HL-60 (cell line): ENCODE results near the gene CTPS2.
"Not testable (repeated sequence)": the region's sequence is repeated elsewhere in the genome, so short reads cannot be mapped to it uniquely, and the experiment has no call there.

ENCODE experiments used
- POLR2AphosphoS5 ChIP-seq: IDR thresholded peaks from 2 replicates; pipeline ENCODE4 v1.6.1; 2012; ENCODE audit warnings: low read depth
- TF ChIP-seq, protein P1 (sequence below): IDR thresholded peaks from 2 replicates; pipeline ENCODE4 v1.6.1; 2012; ENCODE audit warnings: low read depth; ENCODE audit not compliant: insufficient replicate concordance

DNA sequence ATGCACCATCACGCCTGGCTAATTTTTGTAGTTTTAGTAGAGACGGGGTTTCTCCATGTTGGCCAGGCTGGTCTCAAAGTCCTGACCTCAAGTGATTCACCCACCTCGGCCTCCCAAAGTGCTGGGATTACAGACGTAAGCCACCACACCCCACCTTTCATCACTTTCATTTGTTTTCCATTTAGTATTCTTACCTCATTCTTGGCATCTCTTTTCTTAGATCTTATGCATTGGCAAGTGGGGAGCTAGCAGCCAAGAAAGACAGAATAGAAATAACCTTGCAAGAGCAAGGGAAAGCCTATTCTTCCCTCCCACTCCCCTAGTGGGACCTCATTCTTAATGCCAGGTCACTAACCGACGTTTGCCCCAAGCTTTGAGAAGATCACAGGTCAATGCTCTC is 84.0 kb downstream of the CTPS2 start:
- TF ChIP-seq POLR2AphosphoS5 = not testable (repeated sequence)
- TF ChIP-seq, protein P1, sequence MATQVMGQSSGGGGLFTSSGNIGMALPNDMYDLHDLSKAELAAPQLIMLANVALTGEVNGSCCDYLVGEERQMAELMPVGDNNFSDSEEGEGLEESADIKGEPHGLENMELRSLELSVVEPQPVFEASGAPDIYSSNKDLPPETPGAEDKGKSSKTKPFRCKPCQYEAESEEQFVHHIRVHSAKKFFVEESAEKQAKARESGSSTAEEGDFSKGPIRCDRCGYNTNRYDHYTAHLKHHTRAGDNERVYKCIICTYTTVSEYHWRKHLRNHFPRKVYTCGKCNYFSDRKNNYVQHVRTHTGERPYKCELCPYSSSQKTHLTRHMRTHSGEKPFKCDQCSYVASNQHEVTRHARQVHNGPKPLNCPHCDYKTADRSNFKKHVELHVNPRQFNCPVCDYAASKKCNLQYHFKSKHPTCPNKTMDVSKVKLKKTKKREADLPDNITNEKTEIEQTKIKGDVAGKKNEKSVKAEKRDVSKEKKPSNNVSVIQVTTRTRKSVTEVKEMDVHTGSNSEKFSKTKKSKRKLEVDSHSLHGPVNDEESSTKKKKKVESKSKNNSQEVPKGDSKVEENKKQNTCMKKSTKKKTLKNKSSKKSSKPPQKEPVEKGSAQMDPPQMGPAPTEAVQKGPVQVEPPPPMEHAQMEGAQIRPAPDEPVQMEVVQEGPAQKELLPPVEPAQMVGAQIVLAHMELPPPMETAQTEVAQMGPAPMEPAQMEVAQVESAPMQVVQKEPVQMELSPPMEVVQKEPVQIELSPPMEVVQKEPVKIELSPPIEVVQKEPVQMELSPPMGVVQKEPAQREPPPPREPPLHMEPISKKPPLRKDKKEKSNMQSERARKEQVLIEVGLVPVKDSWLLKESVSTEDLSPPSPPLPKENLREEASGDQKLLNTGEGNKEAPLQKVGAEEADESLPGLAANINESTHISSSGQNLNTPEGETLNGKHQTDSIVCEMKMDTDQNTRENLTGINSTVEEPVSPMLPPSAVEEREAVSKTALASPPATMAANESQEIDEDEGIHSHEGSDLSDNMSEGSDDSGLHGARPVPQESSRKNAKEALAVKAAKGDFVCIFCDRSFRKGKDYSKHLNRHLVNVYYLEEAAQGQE = not testable (repeated sequence)
